Right lobe of liver (tissue), 4 donors: ENCODE results near the gene ADGRA1.

Experiments used
- CTCF ChIP-seq, 4 donors: fragments of 200-600 bp in 3 of 4; fragments of 450-650 bp in 1 of 4; IDR thresholded peaks; one replicate each; pipeline versions ENCODE4 v1.5.1 to v1.8.0; 2016 to 2022; ENCODE audit warnings: antibody characterized with exemption in 4 of 4, mild to moderate bottlenecking in 2 of 4
- POLR2A ChIP-seq: fragments of 450-650 bp; IDR thresholded peaks from one replicate; pipeline ENCODE4 v1.6.1; 2017; ENCODE audit warnings: antibody characterized with exemption, mild to moderate bottlenecking
- donor health status: DM: no; HTN: no; CAD: no.
- donor health status: DM: no; HTN: no; CAD: no.
- donor health status: DM: no; HTN: yes; CAD: no.

DNA sequence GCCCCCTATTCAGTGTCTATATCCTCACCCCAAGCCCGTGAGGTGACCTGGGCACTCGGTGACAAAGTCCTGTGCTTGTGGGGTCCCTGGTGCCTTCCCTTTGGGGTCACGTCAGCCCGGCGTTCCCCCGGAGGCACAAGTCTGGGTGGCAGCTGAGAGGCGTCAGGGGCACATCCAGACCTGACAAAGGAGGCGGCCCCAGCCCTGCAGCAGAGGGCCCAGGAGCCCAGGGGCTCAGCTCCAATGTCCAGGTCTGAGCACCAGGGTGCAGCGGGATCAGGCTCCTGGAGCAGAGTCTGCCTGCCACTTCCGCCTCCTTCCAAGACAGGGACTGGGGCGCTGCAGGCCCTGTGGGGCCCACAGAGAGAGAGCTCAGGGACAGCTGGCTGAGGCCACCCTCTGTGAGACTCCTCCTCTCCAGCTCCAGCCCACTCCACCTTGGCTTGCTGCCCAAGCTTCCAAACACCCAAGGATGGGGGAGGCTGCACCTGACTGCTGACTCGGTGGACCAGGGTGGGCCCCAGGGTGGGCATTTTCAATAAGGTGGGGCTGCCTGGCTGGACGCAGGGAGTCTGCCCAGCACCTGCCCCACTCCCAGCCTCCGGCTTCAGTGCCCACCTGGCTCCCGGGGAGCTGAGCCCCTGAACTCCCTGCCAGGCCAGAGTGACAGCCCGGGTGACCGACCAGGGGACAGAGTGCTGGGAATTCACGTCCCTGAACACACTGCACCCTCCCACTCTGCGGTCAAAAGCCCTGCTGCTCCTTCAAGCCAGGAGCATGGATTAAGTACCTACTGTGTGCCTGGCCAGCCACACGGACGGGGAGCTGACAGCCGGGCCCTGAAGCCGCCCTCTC, 71.3 kb downstream of the ADGRA1 start:
- TF ChIP-seq CTCF (IDR thresholded peaks at IDR 0.05) = no peak
- TF ChIP-seq POLR2A = no peak
